GM23248 (cell line): ENCODE results near the gene HSD3B2. TPM values are rescaled to one million over a fixed set of nuclear protein-coding genes. Genes with fewer than 3 reads are reported as not detected.

Experiments used
- DNase-seq: peaks from one replicate; pipeline ENCODE4 v3.0.0-alpha.2; 2015
- H2AFZ ChIP-seq: fragments of 200-600 bp; sonication (generic); 2 replicates; pipeline ENCODE4 v1.6.1; 2016; ENCODE audit warnings: antibody characterized with exemption
- H3F3A ChIP-seq: fragments of 200-600 bp; sonication (generic); 2 replicates; pipeline ENCODE4 v1.6.1; 2016; ENCODE audit warnings: mild to moderate bottlenecking, antibody characterized with exemption, mixed run types; ENCODE audit not compliant: insufficient read depth
- H3K27ac ChIP-seq: fragments of 200-600 bp; sonication (generic); 2 replicates; pipeline ENCODE4 v1.5.1; 2016; ENCODE audit warnings: mild to moderate bottlenecking
- H3K27me3 ChIP-seq: fragments of 200-600 bp; sonication (generic); replicated peaks from 2 replicates; pipeline ENCODE4 v1.6.1; 2016; ENCODE audit warnings: mild to moderate bottlenecking; ENCODE audit not compliant: insufficient read depth
- H3K36me3 ChIP-seq: fragments of 200-600 bp; sonication (generic); 2 replicates; pipeline ENCODE4 v1.6.1; 2016; ENCODE audit warnings: low read depth, mild to moderate bottlenecking
- H3K4me1 ChIP-seq: fragments of 200-600 bp; sonication (generic); 2 replicates; pipeline ENCODE4 v1.6.1; 2016; ENCODE audit warnings: mild to moderate bottlenecking; ENCODE audit not compliant: insufficient read depth
- H3K4me2 ChIP-seq: fragments of 200-600 bp; sonication (generic); one replicate; pipeline ENCODE4 v1.6.1; 2016; ENCODE audit warnings: mild to moderate bottlenecking; ENCODE audit not compliant: unreplicated experiment
- H3K4me3 ChIP-seq: fragments of 200-600 bp; sonication (generic); 2 replicates; pipeline ENCODE4 v1.5.1; 2016; ENCODE audit warnings: mild to moderate bottlenecking
- H3K79me2 ChIP-seq: fragments of 200-600 bp; sonication (generic); 2 replicates; pipeline ENCODE4 v1.6.1; 2016; ENCODE audit warnings: mild to moderate bottlenecking; ENCODE audit not compliant: insufficient read depth
- H3K9ac ChIP-seq: fragments of 200-600 bp; sonication (generic); 2 replicates; pipeline ENCODE4 v1.6.1; 2016; ENCODE audit warnings: mild to moderate bottlenecking
- H3K9me2 ChIP-seq: fragments of 200-600 bp; sonication (generic); 2 replicates; pipeline ENCODE4 v1.6.1; 2016; ENCODE audit warnings: mixed run types, mild to moderate bottlenecking, moderate library complexity; ENCODE audit not compliant: insufficient read depth
- H3K9me3 ChIP-seq: fragments of 200-600 bp; sonication (generic); one replicate; pipeline ENCODE4 v1.6.1; 2017; ENCODE audit warnings: low read depth
- H4K20me1 ChIP-seq: fragments of 200-600 bp; sonication (generic); 2 replicates; pipeline ENCODE4 v1.6.0; 2016; ENCODE audit not compliant: insufficient read depth
- EZH2 ChIP-seq: fragments of 200-600 bp; sonication (generic); IDR thresholded peaks from 2 replicates; pipeline ENCODE4 v1.6.1; 2018; ENCODE audit warnings: antibody characterized with exemption, mild to moderate bottlenecking; ENCODE audit not compliant: insufficient read depth, poor library complexity, severe bottlenecking
- EZH2phosphoT487 ChIP-seq: fragments of 200-600 bp; sonication (generic); IDR thresholded peaks from 2 replicates; pipeline ENCODE4 v1.6.1; 2018; ENCODE audit warnings: antibody characterized with exemption, moderate library complexity, mild to moderate bottlenecking, low read depth; ENCODE audit not compliant: insufficient read depth
- WGBS, 2 experiments: methylation state at CpG; one replicate each; pipeline ENCODE4 v1.1.6; 2015 to 2017; ENCODE audit warnings: low lambda C conversion rate in 2 of 2, low coverage in 1 of 2; ENCODE audit errors: missing lambda C conversion rate in 2 of 2; 5-methylcytosine and 5-hydroxymethylcytosine counted together
- in situ Hi-C: fragments of 300-500 bp; cut with MboI; formaldehyde crosslinking; loops from 2 replicates; pipeline ENCODE4 v1.15.0; 2020
- polyA plus RNA-seq: library from polyadenylated mRNA; unstranded; fragments of >200 nt; fragmentation: Nextera tagmentation; extraction: Ambion mirVana; gene quantifications from 2 replicates; pipeline ENCODE4 v1.2.1, GENCODE V29; 2016
- total RNA-seq: library from RNA; depleted of rRNA; stranded (reverse); fragments of >200 nt; shearing (Covaris generic); gene quantifications from 2 replicates; pipeline ENCODE4 v1.2.3, GENCODE V29; 2014

HSD3B2 gene
- total and polyA plus RNA-seq, 2 experiments from 2014 or later = not detected

DNA sequence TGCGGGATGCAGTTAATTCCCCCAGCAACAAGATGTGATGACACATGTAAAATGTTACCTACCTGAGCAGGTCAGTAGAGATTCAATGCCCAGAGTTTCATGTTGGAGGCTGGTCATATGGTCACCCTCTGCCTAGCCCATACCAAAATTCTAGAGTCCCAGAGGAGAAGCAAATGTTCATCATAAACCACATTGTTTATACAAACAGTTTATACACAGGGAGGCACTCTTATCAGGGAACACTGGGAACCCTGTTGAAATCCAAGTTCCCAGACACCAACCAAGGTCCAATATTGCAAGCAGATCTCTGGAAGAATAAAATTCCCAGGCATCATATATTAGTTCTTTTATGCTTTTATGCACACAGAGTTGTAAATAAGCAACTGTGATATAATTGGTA lies 35.8 kb upstream of the HSD3B2 start:
- Histone ChIP-seq H3K4me2 (no peak overlapping the region), H3F3A (no peaks in the 10 kb centered on the region), H3K9ac (no peak overlapping the region), H3K79me2 (no peaks in the 10 kb centered on the region), H3K9me2 (no peaks in the 10 kb centered on the region), H3K27me3 (peaks cover 4% of the 10 kb centered on the region; the same call in 1 of the 2 replicates), H3K4me3 (no peak overlapping the region), H3K27ac (no peak overlapping the region), H3K9me3 (no peaks in the 10 kb centered on the region), H3K36me3 (no peaks in the 10 kb centered on the region), H4K20me1 (no peaks in the 10 kb centered on the region), H2AFZ (no peak overlapping the region), H3K4me1 (no peaks in the 10 kb centered on the region)
- WGBS, 2 experiments = 75 to 80% methylated on average over 1 of the region's 1 CpG
- in situ Hi-C loops = no loop called here
- TF ChIP-seq EZH2phosphoT487 (no peak), EZH2 (no peak)
- no peak for DNase-seq

DNA sequence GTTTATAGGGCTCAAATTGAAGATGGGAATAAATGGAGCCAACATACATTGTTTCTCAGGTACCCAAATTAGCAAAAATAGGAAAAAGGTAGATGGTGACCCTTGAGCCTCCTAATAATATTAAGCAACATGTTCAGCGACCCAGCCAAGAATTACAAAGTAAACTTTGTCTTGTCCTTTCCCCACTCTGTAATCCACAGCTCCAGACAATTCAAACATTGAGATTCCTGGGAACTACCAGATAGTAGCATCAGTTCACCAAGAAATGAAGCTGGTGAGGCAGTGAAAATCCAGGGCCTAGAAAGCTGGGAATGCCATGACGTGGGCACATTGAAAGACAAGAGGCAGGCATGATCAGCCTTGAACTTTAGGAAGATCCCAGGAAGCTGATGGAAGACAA lies 34.6 kb upstream of the HSD3B2 start:
- Histone ChIP-seq H3K27me3 (peaks cover 4% of the 10 kb centered on the region; the same call in 1 of the 2 replicates), H3K4me1 (no peaks in the 10 kb centered on the region), H3K79me2 (no peaks in the 10 kb centered on the region), H3K4me2 (no peak overlapping the region), H3K36me3 (no peaks in the 10 kb centered on the region), H2AFZ (no peak overlapping the region), H3K9me2 (no peaks in the 10 kb centered on the region), H3K27ac (no peak overlapping the region), H3K4me3 (no peak overlapping the region), H4K20me1 (no peaks in the 10 kb centered on the region), H3F3A (no peaks in the 10 kb centered on the region), H3K9me3 (no peaks in the 10 kb centered on the region), H3K9ac (no peak overlapping the region)
- WGBS, 2 experiments = 29 to 48% methylated on average over 2 of the region's 2 CpGs
- TF ChIP-seq EZH2 (no peak), EZH2phosphoT487 (no peak)
- in situ Hi-C loops = no loop called here
- DNase-seq = no peak

DNA sequence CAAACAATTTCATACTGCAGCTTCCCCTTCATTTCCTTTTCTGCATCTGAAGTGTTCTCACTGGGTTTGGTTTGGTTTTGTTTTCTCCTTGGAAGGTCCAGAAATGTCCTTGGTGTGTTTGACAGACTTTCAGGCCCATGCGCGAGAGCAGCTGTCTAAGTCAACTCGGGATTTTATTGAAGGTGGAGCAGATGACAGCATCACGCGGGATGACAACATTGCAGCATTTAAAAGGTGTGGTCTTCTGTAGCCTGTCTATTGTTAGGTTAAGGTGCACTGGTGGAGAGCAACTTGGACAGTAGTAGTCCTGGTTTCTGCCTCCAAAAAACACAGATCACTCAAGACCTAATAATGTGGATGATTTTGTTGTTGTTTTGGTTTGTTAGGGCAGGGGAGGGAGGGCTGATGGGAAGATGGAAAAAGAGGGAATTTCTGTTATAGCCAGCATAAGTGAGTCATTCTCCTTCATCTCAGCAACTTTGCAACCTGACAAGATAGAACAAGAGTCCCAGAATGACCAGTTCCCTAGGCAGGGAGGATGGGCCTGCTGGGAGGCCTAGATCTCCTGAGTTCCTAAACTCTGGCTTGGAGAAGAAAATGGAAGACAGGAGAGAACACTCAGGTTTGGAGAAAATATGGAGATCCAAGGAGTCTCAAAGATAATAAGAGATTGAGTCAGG lies 33.8 kb upstream of the HSD3B2 start:
- H3K4me1 ChIP-seq = no peaks in the 10 kb centered on the region
- no peak overlapping the region for H3K9ac ChIP-seq
- H3K9me2 ChIP-seq = no peaks in the 10 kb centered on the region
- H3K9me3 ChIP-seq = no peaks in the 10 kb centered on the region
- 82 to 90% methylated on average over 5 of the region's 5 CpGs for WGBS, 2 experiments
- H3K27ac ChIP-seq = no peak overlapping the region
- TF ChIP-seq EZH2 = no peak
- no peak for TF ChIP-seq EZH2phosphoT487
- no peaks in the 10 kb centered on the region for H3K79me2 ChIP-seq
- H3K4me3 ChIP-seq = no peak overlapping the region
- no peaks in the 10 kb centered on the region for H3F3A ChIP-seq
- no peak overlapping the region for H3K4me2 ChIP-seq
- H3K27me3 ChIP-seq = peaks cover 11% of the 10 kb centered on the region; the same call in 1 of the 2 replicates
- in situ Hi-C loops = no loop called here
- no peaks in the 10 kb centered on the region for H4K20me1 ChIP-seq
- H3K36me3 ChIP-seq = no peaks in the 10 kb centered on the region
- H2AFZ ChIP-seq = no peak overlapping the region
- DNase-seq = no peak

DNA sequence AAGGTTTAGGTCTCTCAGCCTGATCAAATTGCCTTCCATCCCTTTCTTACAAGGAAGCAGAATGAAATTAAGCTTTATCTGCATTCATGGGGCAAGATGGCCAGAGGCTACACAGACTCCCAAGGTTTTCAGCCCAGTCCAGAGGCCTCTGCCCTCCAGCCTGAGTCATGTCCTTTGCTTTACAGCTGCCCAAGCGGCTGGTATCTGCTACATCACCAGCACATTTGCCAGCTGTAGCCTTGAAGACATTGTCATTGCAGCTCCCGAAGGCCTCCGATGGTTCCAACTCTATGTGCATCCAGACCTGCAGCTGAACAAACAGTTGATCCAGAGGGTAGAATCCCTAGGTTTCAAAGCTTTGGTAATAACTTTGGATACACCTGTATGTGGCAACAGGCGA lies 30.4 kb upstream of the HSD3B2 start:
- no peak overlapping the region for H3K9ac ChIP-seq
- no peaks in the 10 kb centered on the region for H3K79me2 ChIP-seq
- no peak for TF ChIP-seq EZH2phosphoT487
- TF ChIP-seq EZH2 = no peak
- H3K4me1 ChIP-seq = no peaks in the 10 kb centered on the region
- no peak overlapping the region for H3K4me2 ChIP-seq
- H2AFZ ChIP-seq = no peak overlapping the region
- H3F3A ChIP-seq = no peaks in the 10 kb centered on the region
- in situ Hi-C loops = no loop called here
- peaks cover 16% of the 10 kb centered on the region; the same call in 1 of the 2 replicates for H3K27me3 ChIP-seq
- H3K4me3 ChIP-seq = no peak overlapping the region
- H3K27ac ChIP-seq = no peak overlapping the region
- no peaks in the 10 kb centered on the region for H3K9me2 ChIP-seq
- H3K9me3 ChIP-seq = no peaks in the 10 kb centered on the region
- no peak for DNase-seq
- H4K20me1 ChIP-seq = no peaks in the 10 kb centered on the region
- H3K36me3 ChIP-seq = no peaks in the 10 kb centered on the region
- WGBS, 2 experiments = 82 to 86% methylated on average over 4 of the region's 4 CpGs
